Activated CD4-positive, alpha-beta T cell treated with anti-CD3 and anti-CD28 coated beads, Interleukin-2, Interleukin-4, amounts not matched to agents 100 ng/mL and 50 ng/mL, durations not matched to agents 16 hours and 8 hours (primary cell): Measurements from ENCODE around the gene WDSUB1.

Source experiments
- DNase-seq: peaks from one replicate; pipeline ENCODE4 v3.0.0-alpha.2; 2020; ENCODE audit warnings: low spot score

The WDSUB1 gene

GRCh38 chr2:159195697-159196096, 90.8 kb downstream of the WDSUB1 start:
- DNase-seq: no peak

- no peak for DNase-seq
Measured at GRCh38 chr2:159194241-159194640, 92.3 kb downstream of the WDSUB1 start.

GRCh38 chr2:159193791-159194190, 92.7 kb downstream of the WDSUB1 start:
- DNase-seq: no peak

GRCh38 chr2:159192371-159192918, 94.1 kb downstream of the WDSUB1 start:
- DNase-seq: no peak

- DNase-seq: no peak
Measured at GRCh38 chr2:159188449-159188848, 98.1 kb downstream of the WDSUB1 start.

GRCh38 chr2:159187106-159187505, 99.4 kb downstream of the WDSUB1 start:
- no peak for DNase-seq

- DNase-seq: peak; percentile 13
Measured at GRCh38 chr2:159186462-159186861, 100.0 kb downstream of the WDSUB1 start.
